GF-D8 (cell line): ENCODE measurements around the gene CSNK1D.
"Not testable (repeated sequence)": the region's sequence is repeated elsewhere in the genome, so short reads cannot be mapped to it uniquely, and the experiment has no call there.

Experiments used
- DNase-seq: peaks from one replicate; lab custom pipeline; 2025; lab: John Stamatoyannopoulos, UW

CSNK1D gene

DNA sequence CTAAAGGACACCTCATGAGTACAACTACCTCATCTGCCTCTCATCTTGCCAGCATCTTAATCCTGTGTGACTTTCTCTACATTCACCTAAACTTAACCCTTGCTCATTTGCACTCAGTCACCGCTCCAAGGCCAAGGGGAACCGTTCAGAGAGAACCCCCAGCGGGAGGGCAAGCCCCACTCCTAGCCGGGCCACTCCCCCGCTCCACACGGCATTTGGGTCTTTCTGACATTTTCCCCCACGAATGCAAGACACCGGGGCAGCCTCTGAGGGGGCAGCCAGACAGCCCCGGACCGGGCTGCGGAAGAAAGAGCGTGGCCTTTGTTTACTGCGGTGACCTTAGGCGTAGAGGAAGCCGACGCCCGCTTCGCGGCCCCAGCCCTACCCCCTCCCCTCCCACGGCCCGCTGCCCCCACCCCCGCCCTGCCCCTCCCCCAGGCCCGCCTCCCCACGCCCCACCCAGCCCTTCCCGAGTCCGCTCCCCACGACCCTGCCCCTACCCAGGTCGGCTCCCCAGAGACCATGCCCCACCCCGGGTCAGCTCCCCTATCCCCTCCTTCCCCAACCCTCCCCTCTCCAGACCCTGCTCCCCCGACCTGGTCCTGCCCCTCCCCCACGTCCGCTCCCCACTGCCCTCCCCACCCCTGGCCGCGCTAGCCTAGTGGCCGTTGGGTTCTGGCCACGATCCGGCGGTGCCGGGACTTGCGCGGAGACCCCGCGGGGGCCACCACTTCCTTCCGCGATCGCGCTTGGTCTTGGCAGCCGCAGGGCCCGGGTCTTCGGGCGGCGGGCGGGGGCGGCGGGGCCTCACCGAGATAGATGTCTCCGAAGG is 789 bp downstream of the CSNK1D start:
- DNase-seq: no peak

DNA sequence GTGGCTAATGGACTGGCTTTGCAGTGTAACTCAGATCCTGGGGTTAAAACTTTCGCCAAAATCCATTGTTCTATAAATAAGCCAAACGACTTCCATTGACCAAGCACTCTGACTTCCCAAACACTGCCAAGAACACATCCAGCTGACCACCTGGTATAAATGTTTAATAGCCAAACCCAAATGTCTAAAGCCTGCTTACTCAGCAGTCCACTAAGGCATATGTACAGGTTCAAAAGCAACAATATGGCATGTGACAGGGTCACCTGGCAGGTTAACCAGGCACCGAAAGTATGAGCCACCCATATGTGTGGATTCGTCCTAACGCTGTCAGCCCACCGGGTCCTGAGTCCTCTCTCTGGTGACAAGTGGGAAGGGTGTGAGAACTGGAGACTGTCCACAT is 2.1 kb downstream of the CSNK1D start:
- no peak for DNase-seq

GRCh38 chr17:82270651-82271050 is 2.8 kb downstream of the CSNK1D start:
- no peak for DNase-seq

GRCh38 chr17:82269882-82270500 is 3.5 kb downstream of the CSNK1D start:
- DNase-seq: no peak

DNA sequence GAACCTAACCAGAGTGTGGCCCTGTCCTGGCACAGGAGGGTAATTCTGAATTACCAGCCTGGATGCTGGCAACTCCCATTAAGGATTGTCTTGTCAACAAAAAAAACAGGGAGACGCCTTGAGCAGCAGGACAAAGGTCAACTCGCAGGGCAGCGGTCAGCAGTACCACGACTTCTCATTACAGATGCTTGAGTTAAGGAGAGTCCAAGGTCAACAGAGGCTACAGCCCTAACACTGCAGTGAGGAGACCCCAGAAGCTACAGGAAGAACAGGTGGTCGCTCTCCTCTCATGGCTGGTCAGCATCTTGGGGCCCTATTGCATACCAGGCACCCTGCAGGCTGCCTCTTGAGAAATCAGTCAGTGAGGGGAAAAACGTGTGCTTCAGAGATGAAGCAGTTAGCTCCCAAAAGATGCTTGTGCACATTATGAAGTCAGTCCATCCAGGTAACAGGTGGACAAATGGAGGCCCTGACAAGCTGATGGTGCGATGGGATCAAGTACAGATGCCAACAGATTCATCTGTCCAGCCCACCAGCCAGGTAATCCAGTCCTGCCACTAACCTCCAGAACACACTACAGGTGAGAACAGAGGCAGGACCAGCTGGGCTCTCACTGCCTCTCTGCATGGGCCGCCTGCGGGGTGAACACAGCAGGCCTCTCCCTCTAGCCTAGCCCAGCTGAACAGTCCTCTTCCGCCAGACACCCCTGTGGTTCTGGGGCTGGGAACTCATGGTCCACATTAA is 4.2 kb downstream of the CSNK1D start:
- no peak for DNase-seq

- DNase-seq: no peak
Measured at GRCh38 chr17:82267575-82268379, 5.7 kb downstream of the CSNK1D start.

DNA sequence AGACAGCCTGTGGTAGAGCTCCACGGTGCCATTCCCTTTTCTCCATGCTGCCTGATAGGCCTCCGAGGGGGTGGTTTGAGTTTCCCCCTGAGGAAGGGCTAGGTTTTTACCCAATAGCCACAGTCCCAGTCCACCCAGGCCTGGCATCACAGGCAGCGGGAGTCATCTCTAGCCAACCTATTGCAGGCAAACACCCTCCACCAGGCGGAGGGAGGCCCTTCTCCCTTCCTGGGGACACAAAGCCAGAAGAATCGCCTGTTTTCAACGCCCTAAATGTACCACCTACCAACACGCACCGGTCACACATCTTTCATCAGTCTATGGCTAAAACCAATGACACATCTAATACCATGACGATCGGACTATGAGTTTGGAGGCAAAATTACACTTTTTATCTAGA is 7.4 kb downstream of the CSNK1D start:
- DNase-seq: no peak

GRCh38 chr17:82263641-82264040 is 9.9 kb downstream of the CSNK1D start:
- no peak for DNase-seq

- no peak for DNase-seq
Measured at GRCh38 chr17:82262344-82262743, 11.2 kb downstream of the CSNK1D start.

GRCh38 chr17:82259972-82260961 is 13.2 kb downstream of the CSNK1D start:
- DNase-seq: not testable (repeated sequence)

DNA sequence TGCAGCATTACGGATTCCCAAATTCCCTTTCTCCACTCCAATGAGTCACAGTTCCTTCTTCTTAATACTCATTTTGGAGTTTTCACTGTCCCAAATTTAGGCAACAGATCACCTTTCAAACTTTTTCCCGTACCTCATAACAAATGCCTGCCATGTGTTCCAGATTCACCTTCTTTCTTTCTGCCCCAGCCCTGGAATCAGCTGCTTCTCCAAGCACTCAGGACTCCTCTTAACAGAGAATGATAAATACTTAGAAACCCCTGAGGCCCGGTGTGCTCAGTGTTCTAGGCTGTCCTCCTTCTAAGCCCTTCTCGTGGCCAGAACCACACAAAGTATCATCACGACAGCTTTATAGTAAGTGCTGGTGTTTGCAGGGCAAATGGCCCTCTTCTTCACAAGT is 14.9 kb downstream of the CSNK1D start:
- DNase-seq: no peak

DNA sequence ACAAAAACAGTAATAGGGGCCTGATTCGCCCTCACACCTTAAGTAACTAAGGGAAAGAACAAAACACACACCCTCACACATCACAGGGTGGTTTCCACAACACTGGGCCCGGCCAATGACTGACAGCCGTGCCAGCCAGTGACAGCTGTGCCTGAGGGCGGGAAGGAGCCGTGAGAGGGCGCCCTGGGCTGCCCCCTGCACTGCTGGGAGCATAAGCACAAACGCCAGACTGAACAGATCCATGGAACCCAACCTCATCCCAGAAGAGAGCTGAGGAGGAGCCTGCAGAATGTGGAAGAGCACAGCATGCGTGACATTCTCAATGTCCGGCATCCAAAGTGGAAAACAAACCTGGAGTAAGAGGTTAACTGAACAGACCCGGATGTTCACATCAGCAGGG is 16.0 kb downstream of the CSNK1D start:
- no peak for DNase-seq

DNA sequence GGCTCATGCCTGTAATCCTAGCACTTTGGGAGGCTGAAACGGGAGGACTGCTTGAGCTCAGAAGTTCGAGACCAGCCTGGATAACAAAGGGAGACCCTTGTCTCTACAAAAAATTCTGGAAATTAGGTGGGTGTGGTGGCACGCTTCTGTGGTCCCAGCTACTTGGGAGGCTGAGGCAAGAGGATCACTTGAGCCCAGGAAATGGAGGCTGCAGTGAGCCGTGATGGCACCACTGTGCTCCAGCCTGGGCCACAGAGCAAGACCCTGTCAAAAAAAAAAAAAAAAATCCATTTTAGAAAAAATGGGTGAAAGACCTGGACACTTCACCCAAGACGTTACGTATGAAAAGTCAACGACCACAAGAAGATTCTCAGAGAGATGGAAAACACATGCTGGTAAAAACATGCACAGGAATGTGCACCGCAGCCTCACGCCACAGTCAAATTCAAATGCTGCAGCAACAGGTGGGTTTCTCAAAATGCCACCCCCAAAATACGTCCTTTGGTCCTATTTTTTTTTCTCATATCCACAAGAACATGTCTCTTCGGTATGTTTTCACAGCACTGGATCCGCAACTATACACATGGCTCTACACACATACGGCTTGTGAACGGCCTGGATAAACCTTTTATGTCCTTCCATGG is 17.1 kb downstream of the CSNK1D start:
- DNase-seq: no peak

DNA sequence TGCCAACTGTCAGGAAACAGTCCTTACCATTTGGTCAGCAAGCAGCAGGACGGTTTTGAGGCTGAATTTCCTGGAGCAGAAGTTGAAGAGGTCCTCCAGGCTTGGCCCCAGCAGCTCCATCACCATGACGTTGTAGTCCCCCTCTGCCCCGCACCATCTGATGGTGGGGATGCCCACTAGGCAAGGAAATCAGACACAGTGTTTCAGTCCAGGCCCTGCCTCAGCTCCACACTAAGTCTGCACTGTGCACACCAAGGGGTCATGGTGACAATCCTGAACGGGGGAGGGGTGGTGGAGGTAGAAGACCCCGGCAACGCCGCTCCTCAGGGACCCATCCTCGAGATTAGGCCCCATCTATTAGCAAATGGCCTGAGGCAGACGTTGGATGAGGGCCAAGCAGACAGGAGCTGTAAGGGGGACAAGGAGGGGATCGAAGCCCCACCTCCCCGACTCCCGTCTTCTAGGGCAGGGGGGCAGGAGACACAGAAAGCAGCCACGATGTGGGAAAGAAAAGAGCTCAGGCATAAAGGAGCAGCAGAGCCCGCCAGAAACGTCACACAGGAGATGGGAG is 18.0 kb downstream of the CSNK1D start:
- no peak for DNase-seq

DNA sequence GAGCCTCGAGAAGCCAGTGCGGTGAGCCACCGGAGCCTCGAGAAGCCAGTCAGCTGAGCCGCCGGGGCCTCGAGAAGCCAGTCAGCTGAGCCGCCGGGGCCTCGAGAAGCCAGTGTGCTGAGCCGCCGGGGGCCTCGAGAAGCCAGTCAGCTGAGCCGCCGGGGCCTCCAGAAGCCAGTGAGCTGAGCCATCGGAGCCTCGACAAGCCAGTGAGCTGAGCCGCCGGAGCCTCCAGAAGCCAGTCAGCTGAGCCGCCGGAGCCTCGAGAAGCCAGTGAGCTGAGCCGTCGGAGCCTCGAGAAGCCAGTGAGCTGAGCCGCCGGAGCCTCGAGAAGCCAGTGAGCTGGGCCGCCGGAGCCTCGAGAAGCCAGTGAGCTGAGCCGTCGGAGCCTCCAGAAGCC is 18.8 kb downstream of the CSNK1D start:
- not testable (repeated sequence) for DNase-seq

- DNase-seq: not testable (repeated sequence)
Measured at GRCh38 chr17:82254096-82254495, 19.4 kb downstream of the CSNK1D start.

- no peak for DNase-seq
Measured at GRCh38 chr17:82253179-82253544, 20.3 kb downstream of the CSNK1D start.

GRCh38 chr17:82252511-82253178 is 20.9 kb downstream of the CSNK1D start:
- DNase-seq: no peak

GRCh38 chr17:82250868-82251500 is 22.5 kb downstream of the CSNK1D start:
- no peak for DNase-seq
